Activated CD4-positive, alpha-beta T cell treated with anti-CD3 and anti-CD28 coated beads for 1 hour (primary cell): ENCODE results near the gene ACAT2.
"Not testable (repeated sequence)": the region's sequence is repeated elsewhere in the genome, so short reads cannot be mapped to it uniquely, and the experiment has no call there.

Source experiments
- DNase-seq: peaks from one replicate; pipeline ENCODE4 v3.0.0-alpha.2; 2020

The ACAT2 gene

GRCh38 chr6:159732550-159732949 is 29.3 kb upstream of the ACAT2 start:
- not testable (repeated sequence) for DNase-seq

DNA sequence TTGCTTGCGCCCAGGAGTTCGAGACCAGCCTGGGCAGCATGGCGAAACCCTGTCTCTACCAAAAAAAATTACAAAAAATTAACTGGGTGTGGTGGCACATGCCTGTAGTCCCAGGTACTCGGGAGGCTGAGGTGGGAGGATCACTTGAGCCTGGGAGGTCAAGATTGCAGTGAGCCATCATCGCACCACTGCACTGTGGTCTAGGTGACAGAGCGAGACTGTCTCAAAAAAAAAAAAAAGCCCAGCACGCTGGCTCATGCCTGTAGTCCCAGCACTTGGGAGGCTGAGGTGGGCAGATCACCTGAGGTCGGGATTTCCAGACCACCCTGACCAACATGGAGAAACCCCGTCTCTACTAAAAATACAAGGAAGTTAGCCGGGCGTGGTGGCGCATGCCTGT is 28.4 kb upstream of the ACAT2 start:
- not testable (repeated sequence) for DNase-seq

GRCh38 chr6:159736908-159737307 is 24.9 kb upstream of the ACAT2 start:
- DNase-seq: no peak

- DNase-seq: no peak
Measured at GRCh38 chr6:159739341-159739740, 22.5 kb upstream of the ACAT2 start.

- DNase-seq: no peak
Measured at GRCh38 chr6:159742165-159742564, 19.7 kb upstream of the ACAT2 start.

DNA sequence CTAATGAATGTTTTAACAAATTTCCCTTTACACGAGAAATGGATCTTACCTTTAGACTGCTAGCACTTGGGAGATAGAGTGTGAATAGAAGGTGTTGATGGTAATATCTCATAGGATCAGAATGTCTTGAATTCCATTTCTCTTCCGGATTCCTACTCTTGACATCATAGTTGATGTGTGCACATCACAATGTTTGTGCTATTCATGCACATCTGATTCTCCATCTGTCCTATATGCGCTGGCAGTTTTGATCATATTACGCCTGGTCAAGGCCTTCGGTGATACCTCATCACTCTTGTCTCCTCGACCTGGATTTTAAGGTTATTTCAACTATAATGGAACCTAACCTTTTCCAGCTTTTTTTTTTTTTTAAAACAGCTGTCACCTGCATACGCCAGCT is 16.8 kb upstream of the ACAT2 start:
- DNase-seq: no peak

GRCh38 chr6:159746759-159747158 is 15.1 kb upstream of the ACAT2 start:
- no peak for DNase-seq

- DNase-seq: not testable (repeated sequence)
Measured at GRCh38 chr6:159748127-159748526, 13.7 kb upstream of the ACAT2 start.

GRCh38 chr6:159751448-159751847 is 10.4 kb upstream of the ACAT2 start:
- DNase-seq: no peak

DNA sequence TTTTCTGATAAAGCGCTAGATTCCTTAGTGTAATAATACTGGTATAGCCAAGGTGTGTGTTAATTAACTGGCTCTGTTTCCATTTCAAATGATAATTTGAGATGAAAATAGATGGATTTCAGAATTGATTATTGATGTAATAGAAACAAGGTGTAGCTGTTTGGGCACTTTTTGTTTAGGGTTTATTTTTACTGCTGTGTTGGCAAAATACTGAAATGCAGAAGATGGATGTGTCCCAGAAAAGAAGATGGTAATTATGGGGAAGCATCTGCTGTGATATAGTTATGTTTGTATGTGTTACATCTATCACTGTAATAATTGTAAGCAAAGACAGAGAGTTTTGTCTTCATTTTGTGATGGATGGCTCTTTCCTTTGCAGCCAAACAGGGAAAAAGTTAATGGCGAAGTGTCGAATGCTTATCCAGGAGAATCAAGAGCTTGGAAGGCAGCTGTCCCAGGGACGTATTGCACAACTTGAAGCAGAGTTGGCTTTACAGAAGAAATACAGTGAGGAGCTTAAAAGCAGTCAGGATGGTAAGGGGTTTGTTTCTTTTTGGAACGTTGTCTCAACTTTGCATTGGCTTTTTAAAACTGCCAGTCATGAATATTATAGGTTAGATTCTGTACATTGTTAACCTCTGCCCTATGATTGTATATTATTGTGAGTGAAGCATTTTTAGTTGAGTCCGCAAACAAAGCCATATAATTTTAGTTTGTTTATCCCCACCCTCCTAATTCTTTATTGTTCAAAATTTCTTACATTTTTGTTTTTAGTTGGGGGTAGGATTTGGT is 8.6 kb upstream of the ACAT2 start:
- no peak for DNase-seq

DNA sequence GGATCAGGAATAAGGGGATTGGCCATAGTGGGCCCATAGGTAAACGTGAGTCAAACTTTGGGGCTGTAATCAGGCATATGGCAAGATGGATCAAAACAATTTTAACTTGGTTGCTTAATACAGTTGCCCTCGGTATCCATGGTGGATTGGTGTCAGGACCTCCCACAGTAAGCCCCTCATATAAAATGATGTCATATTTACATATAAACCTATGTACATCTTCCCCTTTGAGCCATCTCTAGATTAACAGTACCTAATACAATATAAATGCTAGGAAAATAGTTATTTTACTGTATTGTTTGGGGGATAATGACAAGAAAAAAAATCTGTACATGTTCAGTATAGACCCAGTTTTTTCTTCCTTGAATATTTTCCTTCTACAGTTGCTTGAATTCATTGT is 7.4 kb upstream of the ACAT2 start:
- no peak for DNase-seq

- no peak for DNase-seq
Measured at GRCh38 chr6:159754959-159755914, 6.6 kb upstream of the ACAT2 start.

DNA sequence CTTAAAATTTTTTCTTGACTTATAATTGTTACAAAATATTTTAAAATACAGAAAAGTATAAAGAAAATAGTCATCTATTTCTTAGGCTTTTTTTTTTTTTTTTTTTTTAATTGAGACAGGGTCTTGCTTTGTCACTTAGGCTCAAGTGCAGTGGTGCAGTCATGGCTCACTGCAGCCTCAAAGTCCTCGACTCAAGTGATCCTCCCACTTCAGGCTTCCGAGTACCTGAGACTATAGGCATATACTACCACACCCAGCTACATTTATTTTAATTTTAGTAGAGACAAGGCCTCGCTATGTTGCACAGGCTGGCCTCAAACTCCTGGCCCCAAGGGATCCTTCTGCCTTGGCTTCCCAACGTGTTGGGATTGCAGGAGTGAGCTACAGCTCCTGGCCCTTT is 5.3 kb upstream of the ACAT2 start:
- DNase-seq: no peak

- DNase-seq: no peak
Measured at GRCh38 chr6:159758031-159759001, 3.5 kb upstream of the ACAT2 start.

- DNase-seq: no peak
Measured at GRCh38 chr6:159759645-159760044, 2.2 kb upstream of the ACAT2 start.

DNA sequence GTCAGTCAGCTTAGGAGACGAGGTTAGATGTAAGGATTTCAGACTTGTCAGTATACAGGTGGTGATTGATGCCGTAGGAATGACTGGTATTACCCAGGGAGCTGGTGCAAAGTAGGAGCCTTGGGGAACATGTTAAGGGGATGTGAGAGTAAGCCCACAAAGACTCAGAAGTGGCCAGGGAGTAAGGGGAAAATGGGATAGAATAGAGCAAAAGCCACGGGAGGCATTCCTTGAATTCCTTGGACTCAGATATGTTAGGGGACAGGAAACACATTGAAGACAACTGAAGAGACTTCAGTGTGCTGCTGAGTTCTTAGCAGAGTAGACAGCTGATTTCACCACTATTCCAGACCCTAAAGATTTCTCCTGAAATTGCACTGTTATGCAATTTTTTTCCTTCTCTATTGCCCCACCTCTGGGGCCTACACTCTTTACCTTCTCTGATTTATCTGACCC is 1.2 kb upstream of the ACAT2 start:
- no peak for DNase-seq

- no peak for DNase-seq
Measured at GRCh38 chr6:159761129-159761872, 544 bp upstream of the ACAT2 start.

DNA sequence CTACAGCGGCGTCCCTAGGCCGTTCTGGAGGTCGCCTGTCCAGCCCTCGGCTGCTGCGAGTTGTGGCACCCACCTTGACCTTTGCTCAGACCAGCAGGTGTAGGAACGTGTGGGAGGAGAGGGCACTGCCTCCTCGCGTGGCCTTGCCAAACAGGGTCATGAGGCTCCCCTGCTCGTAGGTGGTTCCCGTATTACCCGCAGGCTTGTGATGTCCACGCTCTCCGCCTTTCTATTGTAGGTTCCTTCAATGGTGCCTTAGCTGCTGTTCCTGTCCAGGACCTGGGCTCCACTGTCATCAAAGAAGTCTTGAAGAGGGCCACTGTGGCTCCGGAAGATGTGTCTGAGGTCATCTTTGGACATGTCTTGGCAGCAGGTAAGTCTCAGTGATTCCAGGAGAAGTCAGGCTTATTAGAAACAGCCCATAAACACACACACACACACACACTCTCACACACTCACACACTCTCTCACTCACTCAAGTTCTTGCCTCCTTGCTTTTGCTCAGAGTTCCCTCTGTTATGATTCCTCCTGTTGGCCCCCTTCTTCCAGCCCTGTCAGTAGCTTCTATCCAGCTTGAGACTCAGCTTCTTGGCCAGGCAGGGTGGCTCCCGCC is 942 bp downstream of the ACAT2 start:
- no peak for DNase-seq

GRCh38 chr6:159766906-159767305 is 5.1 kb downstream of the ACAT2 start:
- DNase-seq: no peak

- DNase-seq: no peak
Measured at GRCh38 chr6:159769470-159769869, 7.6 kb downstream of the ACAT2 start.

- DNase-seq: no peak
Measured at GRCh38 chr6:159772196-159772595, 10.4 kb downstream of the ACAT2 start.
